GM18951 (cell line): ENCODE measurements around the gene C1QTNF5.

Experiments used
- POLR2A ChIP-seq: IDR thresholded peaks from 4 replicates; pipeline ENCODE4 v1.6.1; 2011; ENCODE audit warnings: mild to moderate bottlenecking; ENCODE audit not compliant: insufficient read length, insufficient read depth; ENCODE audit errors: extremely low read depth
- in situ Hi-C: fragments of 300-500 bp; cut with MboI; formaldehyde crosslinking; loops from one replicate; pipeline ENCODE4 v1.12.0; 2022; ENCODE audit warnings: low sequenced_read_pairs, mixed read lengths, inconsistent platforms; ENCODE audit not compliant: unreplicated experiment

C1QTNF5 gene

DNA sequence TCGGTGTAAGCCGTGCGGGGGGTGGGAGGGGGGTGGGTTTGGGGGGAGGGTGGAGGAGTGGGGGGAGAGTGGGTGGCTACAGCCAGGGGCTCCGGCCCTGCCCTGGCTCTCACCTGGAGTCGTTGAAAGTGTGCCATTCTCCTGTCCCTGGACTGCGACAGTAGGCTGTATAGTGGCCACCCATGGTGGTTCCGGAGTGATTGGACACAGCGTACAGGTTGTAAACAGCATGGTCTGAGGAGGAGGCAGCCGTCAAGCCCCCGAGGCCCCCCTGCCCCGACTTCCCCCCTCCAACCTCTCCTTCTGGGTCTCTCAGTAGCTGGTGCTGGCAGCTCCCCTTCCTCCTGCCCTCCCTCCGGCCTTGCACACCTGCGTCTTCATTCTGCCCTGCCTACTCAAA is 16.4 kb upstream of the C1QTNF5 start:
- no peak for TF ChIP-seq POLR2A
- in situ Hi-C loops: loop anchor here (5.0 kb wide), 1 partner anchor 115 kb away; no protein-coding TSS in a partner anchor

DNA sequence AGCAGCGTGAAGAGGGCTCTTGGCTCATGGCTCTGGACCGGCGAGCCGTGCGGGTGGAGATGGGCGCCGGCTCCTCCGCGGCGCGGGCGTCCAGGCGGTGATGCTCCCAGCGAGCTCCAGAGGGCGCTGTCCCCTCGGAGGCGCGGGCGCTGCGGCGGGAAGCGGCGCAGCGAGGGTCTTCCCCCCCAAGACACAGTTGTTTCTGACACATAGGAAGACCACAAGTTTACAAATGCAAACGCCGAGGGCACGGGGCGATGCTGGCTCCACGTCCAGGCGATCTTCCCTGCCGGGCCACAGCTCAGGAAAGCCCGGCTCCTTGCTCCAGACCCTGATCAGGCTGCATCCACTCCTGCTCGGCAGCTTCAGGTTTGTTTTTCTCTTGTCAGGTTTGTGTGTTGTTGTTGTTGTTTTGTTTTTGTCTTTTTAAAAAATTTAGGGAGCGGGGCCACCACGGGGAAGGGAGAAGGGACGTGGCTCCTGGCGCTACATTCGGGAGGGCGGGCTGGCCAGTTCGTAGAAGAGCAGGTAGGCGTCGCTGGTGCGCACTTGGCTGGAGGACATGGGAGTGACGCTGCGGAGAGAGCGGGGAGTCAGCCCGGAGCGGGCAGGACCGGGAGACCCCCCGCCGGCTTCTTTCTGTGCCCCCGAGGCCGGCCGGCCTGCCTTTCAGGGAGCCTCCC is 15.8 kb upstream of the C1QTNF5 start:
- TF ChIP-seq POLR2A: no peak
- in situ Hi-C loops: loop anchor here (5.0 kb wide), 1 partner anchor 116 kb away; no protein-coding TSS in a partner anchor

DNA sequence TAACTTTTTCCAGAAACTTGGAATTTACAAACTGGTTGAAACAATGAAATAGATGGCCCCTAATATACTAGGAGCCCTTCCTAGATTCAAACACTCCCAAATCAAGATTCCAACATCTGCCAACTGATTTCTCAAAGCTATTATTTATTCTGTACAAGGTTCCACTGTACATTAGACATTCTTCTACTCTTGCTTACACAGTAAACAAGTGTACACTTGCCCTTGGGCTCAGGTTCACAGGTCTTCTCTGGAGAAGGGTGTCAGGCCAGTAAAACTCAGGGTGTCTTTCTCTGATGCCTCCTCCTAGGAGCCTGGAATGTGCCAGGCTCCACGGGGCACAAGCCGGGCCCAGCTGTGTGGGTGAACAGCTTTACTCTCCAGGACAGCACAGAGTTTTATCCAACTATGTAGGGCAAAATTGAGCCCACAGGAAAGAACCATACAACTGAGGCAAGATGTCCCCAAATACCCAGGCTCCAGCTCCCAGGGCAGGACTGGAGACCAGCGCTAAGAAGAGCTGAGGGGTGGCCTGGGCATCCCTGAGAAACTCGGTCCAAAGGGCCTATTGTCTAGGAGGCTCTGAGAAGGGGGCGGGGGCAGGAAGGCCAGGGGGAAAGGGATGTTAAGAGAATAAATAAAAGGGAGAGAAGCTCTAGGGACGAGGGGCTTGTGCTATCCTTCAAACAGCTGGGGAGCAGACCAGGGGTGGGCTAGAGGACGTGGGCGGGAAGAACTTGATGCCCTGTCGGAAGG is 14.6 kb upstream of the C1QTNF5 start:
- in situ Hi-C loops: loop anchor here (5.0 kb wide), 1 partner anchor 117 kb away; no protein-coding TSS in a partner anchor
- no peak for TF ChIP-seq POLR2A

- in situ Hi-C loops: no loop called here
- no peak for TF ChIP-seq POLR2A
Measured at GRCh38 chr11:119352857-119353260, 12.2 kb upstream of the C1QTNF5 start.

- in situ Hi-C loops: no loop called here
- TF ChIP-seq POLR2A: no peak
Measured at GRCh38 chr11:119351232-119351631, 10.5 kb upstream of the C1QTNF5 start.

DNA sequence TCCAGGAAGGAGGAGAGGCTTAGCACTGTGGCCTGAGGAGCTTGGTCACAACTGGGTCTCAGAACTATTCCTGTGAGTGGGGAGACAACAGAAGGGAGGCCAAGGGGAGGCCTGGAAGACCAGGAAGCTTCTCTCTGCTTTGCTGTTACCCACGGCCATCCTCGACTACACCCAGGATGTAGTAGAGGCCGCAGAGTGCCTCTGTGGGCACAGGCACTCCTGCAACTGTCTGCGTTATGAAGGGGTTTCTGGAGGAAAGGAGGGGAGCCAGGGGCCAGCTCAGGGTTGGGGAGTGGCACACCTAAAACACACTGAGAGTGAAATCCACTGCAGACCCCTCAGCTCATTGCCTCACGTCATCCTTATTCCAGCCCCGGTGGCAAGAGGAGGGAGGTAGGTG is 9.6 kb upstream of the C1QTNF5 start:
- no peak for TF ChIP-seq POLR2A
- in situ Hi-C loops: no loop called here

- in situ Hi-C loops: no loop called here
- TF ChIP-seq POLR2A: no peak
Measured at GRCh38 chr11:119347940-119348605, 7.4 kb upstream of the C1QTNF5 start.

- in situ Hi-C loops: no loop called here
Measured at GRCh38 chr11:119347242-119347641, 6.6 kb upstream of the C1QTNF5 start.

DNA sequence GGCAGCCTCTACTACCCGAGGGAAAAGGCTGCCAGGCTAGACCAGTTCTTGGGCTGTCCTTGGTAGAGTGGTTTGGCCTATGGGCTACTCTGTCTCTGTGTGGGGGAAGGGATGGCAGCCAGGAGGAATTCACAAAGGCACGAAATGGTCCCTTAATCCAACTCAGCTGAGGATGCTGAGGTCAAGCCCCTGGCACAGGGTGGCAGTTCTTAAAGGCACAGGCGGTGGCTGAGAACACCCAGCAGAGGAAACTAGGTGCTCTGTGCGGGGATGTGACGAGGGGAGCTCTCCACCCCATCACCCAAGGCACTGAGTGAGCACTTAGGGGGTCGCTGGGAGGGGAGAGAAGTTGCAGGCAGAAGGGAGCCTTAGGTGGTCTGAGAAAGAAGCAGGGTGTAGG is 5.9 kb upstream of the C1QTNF5 start, which contains the start of gene MFRP:
MFRP (minus strand) TSS at position 101 of the 400 bp plus-strand sequence. CDS start 192 bp downstream, outside the sequence.
- TF ChIP-seq POLR2A: no peak
- in situ Hi-C loops: no loop called here

More at GRCh38 chr11:119347242-119347641, 6.6 kb upstream of the C1QTNF5 start:
- TF ChIP-seq POLR2A: no peak

DNA sequence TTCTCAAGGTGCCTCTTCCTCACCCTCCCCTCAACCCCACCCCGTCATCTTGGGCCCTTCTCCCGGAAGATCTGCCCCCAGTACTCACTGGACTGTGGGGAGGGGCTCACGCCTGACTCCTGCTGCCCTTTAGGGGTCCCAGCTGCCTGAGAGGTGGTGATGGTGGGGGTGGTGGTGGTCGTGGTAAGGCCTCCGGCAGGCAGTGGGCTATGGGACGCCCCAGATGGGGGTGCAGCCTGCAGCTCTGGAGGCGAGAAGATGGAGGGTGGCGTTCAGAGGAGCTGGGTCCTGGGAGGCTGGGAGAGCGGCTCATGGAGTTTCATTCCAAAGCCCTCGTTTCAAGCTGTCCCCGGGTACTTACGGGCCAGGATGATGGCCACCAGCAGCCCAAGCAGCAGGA is 5.0 kb upstream of the C1QTNF5 start:
- in situ Hi-C loops: no loop called here
- TF ChIP-seq POLR2A: no peak

DNA sequence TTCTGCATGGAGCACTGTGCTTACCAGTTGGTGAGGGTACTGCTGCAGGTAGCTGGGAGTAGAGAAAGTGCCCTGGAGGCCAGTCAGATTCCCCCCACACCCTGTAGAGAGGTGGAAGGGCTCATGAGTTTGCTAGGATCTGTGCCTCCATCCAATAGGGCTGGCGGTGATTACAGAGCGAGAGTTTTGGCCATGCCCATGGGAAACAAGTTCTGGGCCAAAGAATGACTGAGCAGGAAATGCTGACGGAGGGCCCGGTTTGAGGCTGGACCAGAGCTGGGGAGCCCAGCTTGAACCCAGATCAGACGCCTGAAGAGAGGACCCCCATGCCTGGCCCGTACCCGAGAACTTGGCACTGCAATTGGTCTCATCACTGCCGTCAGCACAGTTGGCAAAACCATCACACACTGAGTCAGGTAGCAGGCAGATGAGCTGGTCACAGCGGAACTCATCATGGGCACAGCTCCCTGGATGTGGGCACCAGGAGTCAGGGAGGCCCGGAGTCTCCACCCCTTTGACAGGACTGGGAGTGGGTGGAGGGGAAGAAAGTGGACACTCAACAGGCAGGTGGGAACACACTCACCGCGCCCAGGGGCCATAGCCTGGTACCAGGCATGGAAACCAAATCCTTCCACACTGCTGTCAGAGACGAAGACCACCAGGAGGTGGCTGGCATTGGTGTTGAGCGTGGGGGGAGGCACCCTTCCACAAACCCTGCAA is 3.8 kb upstream of the C1QTNF5 start:
- TF ChIP-seq POLR2A: no peak
- in situ Hi-C loops: no loop called here

DNA sequence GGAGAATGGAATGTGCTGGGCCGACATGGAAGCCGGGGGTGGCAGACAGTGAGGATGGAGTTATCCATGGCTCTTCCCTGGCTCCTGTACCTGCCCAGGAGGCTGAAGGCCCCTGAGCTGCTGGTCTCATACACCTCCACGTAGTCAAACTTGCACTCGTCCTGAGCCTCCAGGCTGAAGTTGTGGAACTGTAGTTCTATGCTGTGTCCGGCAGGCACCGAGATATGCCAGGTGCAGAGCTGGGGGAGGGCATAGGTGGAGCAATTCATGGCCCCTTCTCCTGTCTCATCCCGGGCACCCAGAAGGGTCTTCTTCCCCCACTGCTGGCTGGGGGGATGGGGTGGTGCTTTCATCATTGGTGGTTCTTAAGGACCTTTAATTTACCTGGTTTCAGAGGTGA is 3.0 kb upstream of the C1QTNF5 start:
- in situ Hi-C loops: no loop called here

More for the DNA sequence above, 3.0 kb upstream of the C1QTNF5 start:
- no peak for TF ChIP-seq POLR2A
